ENCODE results near the gene B4GALNT4. TPM values are rescaled to one million over a fixed set of nuclear protein-coding genes. Genes with fewer than 3 reads are reported as not detected.
"Not testable (repeated sequence)": the region's sequence is repeated elsewhere in the genome, so short reads cannot be mapped to it uniquely, and the experiment has no call there.

The B4GALNT4 gene
- total RNA-seq, 1 donor from 2014 or later = 31.6 TPM

DNA sequence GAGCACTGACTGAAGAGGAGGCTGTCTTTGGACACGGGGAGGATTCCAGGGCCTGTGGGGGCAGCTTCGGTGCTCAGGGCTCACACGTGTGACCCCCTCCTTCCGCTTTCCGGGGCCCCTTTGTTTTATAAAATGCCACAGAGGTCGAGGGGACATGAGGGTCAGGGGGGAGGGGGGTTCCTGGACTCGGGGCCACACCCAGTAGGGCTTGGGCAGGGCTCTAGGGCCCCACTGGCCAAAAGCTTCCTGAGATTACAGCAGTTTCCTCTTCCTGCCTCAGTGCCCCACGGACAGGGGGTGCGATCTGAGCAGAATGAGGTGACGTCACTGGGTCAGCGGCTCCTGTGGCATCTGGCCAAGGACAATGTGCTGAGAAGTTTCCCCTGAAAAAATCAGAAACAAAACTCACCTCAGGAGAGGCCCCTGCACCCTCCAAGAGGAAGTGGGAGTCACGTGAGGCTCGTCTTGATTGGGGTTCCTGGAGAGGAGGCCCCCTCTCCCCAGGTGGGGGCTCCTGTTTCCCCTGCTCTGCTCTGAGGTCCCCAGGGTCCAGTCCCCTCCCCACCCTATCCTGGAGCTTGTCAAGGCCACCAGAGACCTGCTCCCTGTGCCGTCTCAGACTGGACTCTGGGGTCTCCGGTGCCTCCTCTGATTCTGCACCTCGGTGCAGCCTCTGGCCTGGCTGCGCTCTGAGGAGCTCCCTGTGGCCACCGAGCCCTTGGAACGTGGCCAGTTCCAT is 42.3 kb upstream of the B4GALNT4 start:
- TF ChIP-seq, protein P1, sequence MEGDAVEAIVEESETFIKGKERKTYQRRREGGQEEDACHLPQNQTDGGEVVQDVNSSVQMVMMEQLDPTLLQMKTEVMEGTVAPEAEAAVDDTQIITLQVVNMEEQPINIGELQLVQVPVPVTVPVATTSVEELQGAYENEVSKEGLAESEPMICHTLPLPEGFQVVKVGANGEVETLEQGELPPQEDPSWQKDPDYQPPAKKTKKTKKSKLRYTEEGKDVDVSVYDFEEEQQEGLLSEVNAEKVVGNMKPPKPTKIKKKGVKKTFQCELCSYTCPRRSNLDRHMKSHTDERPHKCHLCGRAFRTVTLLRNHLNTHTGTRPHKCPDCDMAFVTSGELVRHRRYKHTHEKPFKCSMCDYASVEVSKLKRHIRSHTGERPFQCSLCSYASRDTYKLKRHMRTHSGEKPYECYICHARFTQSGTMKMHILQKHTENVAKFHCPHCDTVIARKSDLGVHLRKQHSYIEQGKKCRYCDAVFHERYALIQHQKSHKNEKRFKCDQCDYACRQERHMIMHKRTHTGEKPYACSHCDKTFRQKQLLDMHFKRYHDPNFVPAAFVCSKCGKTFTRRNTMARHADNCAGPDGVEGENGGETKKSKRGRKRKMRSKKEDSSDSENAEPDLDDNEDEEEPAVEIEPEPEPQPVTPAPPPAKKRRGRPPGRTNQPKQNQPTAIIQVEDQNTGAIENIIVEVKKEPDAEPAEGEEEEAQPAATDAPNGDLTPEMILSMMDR (IDR thresholded peaks at IDR 0.05; ENCODE audit: insufficient read depth, low read length, poor library complexity, severe bottlenecking) = no peak
- no peak overlapping the region for H3K4me3 ChIP-seq (ENCODE audit: low read depth, low read length)

DNA sequence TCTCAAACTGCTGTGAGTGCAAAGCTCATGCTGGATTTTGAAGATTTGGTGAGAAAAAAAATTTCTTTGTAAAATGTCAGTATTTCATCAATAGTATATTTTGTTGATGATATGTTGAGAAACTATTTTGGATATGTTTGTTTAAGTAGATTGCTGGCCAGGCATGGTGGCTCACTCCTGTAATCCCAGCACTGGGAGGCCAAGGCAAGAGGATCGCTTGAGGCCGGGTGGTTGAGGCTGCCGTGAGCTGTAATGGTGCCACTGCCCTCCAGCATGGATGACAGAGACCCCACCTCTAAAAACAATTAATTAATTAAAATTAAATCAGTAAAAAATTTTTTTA is 41.7 kb upstream of the B4GALNT4 start:
- TF ChIP-seq, protein P1 (IDR thresholded peaks at IDR 0.05; ENCODE audit: insufficient read depth, low read length, poor library complexity, severe bottlenecking) = no peak

More for the DNA sequence above, 42.3 kb upstream of the B4GALNT4 start:
- no peak for DNase-seq (ENCODE audit: low read depth)
- no peaks in the 10 kb centered on the region for H3K27me3 ChIP-seq (ENCODE audit: control insufficient read depth, insufficient read depth, low read length)
- no peaks in the 10 kb centered on the region for H3K36me3 ChIP-seq (ENCODE audit: control insufficient read depth, insufficient read depth, low read length)

DNA sequence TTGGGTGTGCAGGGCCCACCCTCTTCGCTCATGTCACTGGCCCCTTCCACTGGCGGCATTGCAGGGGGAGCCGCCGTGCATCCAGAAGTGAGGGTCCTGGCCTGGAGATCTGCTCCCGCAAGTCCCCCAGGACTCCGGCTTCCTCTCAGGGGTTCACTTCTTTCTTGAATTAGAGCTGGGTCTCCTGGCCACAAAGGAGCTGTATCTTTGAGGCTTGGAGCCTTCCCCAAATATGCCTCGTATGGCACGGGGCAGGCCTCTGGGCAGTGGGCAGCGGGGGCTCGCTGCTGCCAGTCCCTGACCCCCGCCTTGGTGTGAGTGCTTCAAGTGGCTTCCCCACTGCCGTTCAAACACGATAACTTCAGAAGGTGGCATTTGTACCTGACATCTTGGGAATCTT is 41.3 kb upstream of the B4GALNT4 start:
- TF ChIP-seq, protein P1 (IDR thresholded peaks at IDR 0.05; ENCODE audit: insufficient read depth, low read length, poor library complexity, severe bottlenecking) = no peak
- no peak for DNase-seq (ENCODE audit: low read depth)
- Histone ChIP-seq H3K4me3 (ENCODE audit: low read depth, low read length) (no peak overlapping the region), H3K27me3 (ENCODE audit: control insufficient read depth, insufficient read depth, low read length) (no peaks in the 10 kb centered on the region), H3K36me3 (ENCODE audit: control insufficient read depth, insufficient read depth, low read length) (no peaks in the 10 kb centered on the region)

More for the DNA sequence above, 41.7 kb upstream of the B4GALNT4 start:
- no peaks in the 10 kb centered on the region for H3K36me3 ChIP-seq (ENCODE audit: control insufficient read depth, insufficient read depth, low read length)
- no peaks in the 10 kb centered on the region for H3K27me3 ChIP-seq (ENCODE audit: control insufficient read depth, insufficient read depth, low read length)
- DNase-seq (ENCODE audit: low read depth) = no peak
- no peak overlapping the region for H3K4me3 ChIP-seq (ENCODE audit: low read depth, low read length)

DNA sequence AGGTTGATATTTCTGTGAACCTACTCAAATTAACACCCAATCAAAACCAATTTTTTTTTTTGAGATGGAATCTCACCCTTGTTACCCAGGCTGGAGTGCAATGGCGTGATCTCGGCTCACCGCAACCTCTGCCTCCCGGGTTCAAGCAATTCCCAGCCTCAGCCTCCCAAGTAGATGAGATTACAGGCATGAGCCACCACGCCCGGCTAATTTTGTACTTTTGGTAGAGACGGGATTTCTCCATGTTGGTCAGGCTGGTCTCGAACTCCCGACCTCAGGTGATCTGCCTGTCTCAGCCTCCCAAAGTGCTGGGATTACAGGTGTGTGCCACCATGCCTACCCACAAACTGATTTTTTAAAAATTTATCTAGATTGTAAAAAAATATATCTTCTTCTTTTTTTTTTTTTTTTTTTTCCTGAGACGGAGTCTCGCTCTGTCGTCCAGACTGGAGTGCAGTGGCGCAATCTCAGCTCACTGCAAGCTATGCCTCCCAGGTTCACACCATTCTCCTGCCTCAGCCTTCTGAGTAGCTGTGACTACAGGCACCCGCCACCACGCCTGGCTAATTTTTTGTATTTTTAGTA is 40.7 kb upstream of the B4GALNT4 start:
- not testable (repeated sequence) for H3K36me3 ChIP-seq (ENCODE audit: control insufficient read depth, insufficient read depth, low read length); H3K4me3 ChIP-seq (ENCODE audit: low read depth, low read length); H3K27me3 ChIP-seq (ENCODE audit: control insufficient read depth, insufficient read depth, low read length); DNase-seq (ENCODE audit: low read depth)

DNA sequence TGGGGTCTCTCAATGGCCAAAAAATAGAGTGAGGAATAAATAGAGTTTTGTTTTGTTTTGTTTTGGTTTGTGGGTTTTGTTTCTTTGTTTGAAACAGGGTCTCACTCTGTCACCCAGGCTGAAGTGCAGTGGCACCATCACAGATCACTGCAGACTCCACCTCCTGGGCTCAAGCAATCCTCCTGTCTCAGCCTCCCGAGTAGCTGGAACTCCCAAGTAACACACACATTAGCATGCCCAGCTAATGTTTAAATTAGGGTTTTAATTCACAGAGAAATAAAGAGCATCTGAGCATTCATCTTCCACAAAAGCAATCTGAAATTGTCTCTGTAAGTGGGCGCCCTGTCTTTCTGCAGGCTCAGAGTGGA is 39.4 kb upstream of the B4GALNT4 start:
- TF ChIP-seq, protein P1 (IDR thresholded peaks at IDR 0.05; ENCODE audit: insufficient read depth, low read length, poor library complexity, severe bottlenecking) = no peak
- DNase-seq (ENCODE audit: low read depth) = no peak
- H3K4me3 ChIP-seq (ENCODE audit: low read depth, low read length) = no peak overlapping the region
- no peaks in the 10 kb centered on the region for H3K36me3 ChIP-seq (ENCODE audit: control insufficient read depth, insufficient read depth, low read length)
- no peaks in the 10 kb centered on the region for H3K27me3 ChIP-seq (ENCODE audit: control insufficient read depth, insufficient read depth, low read length)

DNA sequence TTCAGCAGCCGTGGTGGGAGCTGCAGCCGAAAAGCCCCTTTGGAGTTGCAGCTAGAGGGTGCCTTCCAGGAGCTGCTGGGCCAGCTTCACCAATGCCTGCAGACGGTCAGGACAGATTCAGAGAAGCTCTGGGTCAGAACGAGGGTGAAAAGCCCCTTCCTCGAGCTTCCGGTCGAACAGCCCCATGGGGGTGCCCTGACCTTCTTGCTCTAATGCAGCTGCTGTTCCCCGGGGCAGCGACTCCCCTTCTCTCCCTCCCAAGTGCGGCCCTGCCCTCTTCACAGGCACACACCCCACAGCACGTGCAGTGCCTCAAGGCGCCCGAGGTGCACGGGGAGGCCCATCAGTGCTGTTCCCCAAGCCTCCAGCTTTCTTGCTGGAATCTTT is 39.0 kb upstream of the B4GALNT4 start:
- H3K36me3 ChIP-seq (ENCODE audit: control insufficient read depth, insufficient read depth, low read length) = no peaks in the 10 kb centered on the region
- no peaks in the 10 kb centered on the region for H3K27me3 ChIP-seq (ENCODE audit: control insufficient read depth, insufficient read depth, low read length)
- no peak overlapping the region for H3K4me3 ChIP-seq (ENCODE audit: low read depth, low read length)
- TF ChIP-seq, protein P1 (IDR thresholded peaks at IDR 0.05; ENCODE audit: insufficient read depth, low read length, poor library complexity, severe bottlenecking) = no peak
- no peak for DNase-seq (ENCODE audit: low read depth)
